Embryonic facial prominence (tissue), 1 donor: ENCODE measurements around the gene EPC1.
"Not testable (repeated sequence)": the region's sequence is repeated elsewhere in the genome, so short reads cannot be mapped to it uniquely, and the experiment has no call there.

ENCODE experiments used
- DNase-seq: peaks from one replicate; pipeline ENCODE4 v3.0.0-alpha.2; 2016; ENCODE audit errors: extremely low spot score

Gene EPC1

DNA sequence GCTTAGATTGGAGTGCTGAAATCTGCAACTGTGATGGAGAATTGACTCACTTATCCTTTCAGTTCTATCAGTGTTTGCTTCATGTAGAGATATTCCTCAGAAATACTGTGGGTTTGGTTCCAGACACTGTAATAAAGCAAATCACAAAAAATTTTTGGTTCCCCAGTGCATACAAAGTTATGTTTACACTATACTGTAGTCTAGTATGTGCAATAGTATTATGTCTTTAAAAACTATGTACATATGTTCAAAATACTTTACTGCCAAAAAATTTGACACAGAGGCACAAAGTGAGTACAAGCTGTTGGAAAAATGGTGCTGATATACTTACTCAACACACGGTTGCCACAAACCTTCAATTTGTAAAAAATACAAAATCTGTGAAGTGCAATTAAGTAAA lies 112.5 kb downstream of the EPC1 start:
- DNase-seq = no peak

DNA sequence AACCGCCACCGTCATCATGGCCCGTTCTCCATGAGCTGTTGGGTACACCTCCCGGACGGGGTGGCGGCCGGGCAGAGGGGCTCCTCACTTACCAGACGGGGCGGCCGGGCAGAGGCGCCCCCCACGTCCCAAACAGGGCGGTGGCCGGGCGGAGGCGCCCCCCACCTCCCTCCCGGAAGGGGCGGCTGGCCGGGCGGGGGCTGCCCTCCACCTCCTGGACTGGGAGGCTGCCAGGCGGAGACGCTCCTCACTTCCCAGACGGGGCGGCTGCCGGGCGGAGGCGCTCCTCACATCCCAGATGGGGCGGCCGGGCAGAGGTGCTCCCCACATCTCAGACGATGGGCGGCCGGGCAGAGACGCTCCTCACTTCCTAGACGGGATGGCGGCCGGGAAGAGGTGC lies 113.6 kb downstream of the EPC1 start:
- not testable (repeated sequence) for DNase-seq

DNA sequence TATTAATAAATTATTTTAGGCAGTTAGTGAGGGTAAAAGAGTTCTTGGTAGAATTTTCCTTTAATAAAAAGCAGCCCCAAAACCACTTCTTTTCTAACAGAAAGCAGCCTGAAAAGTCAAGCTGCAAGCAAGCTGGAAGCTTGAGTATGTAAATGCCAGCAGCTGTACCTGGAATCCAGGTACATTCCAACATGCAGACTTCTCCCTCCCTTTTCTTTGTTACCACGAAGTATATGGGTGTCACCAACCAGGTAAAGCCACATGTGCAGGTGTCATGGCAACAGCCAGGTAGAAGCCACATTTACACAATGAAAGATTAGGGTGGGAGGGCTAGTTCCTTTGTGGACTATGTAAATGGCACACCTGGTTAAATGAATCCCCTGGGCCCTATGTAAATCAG lies 114.6 kb downstream of the EPC1 start:
- DNase-seq = no peak

DNA sequence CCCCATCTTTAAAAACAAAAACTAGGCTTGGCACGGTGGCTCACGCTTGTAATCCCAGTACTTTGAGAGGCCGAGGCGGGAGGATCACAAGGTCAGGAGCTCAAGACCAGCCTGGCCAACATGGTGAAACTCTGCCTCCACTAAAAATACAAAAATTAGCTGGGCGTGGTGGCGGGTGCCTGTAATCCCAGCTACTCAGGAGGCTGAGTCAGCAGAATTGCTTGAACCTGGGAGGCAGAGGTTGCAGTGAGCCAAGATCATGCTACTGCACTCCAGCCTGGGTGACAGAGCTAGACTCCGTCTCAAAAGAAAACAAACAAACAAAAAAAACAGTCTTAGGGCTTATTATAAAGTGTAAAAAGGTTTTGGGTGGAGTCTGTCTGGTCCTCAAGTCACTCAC lies 117.2 kb downstream of the EPC1 start:
- not testable (repeated sequence) for DNase-seq

DNA sequence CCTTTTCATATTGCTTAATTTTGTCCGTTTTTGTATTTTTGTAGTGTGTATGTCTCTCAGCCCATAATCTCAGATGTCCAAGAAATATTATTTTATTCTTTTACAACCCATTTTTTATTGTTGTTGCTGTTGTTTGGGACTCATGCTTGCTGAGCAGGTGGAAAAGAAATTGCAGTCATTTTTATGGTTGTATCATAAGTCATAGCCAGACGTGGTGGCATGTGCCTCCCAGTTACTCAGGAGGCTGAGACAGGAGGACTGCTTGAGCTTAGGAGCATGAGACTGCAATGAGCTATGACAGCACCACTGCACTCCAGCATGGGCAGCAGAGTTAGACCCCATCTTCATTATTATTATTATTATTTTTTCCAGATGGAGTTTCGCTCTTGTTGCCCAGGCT lies 117.8 kb downstream of the EPC1 start:
- DNase-seq = no peak

DNA sequence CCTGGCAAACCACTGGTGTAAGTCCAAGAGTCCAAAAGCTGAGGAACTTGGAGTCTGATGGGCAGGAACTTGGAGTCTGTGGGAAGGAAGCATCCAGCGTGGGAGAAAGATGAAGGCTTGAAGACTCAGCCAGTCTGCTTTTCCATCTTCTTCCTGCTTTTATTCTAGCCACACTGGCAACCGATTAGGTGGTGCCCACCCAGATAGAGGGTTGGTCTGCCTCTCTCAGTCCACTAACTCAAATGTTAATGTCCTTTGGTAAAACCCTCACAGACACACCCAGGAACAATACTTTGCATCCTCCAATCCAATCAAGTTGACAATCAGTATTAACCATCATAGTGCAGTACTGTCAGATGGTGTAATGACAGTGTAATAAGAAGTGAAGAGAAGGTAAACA lies 119.2 kb downstream of the EPC1 start:
- DNase-seq = no peak

DNA sequence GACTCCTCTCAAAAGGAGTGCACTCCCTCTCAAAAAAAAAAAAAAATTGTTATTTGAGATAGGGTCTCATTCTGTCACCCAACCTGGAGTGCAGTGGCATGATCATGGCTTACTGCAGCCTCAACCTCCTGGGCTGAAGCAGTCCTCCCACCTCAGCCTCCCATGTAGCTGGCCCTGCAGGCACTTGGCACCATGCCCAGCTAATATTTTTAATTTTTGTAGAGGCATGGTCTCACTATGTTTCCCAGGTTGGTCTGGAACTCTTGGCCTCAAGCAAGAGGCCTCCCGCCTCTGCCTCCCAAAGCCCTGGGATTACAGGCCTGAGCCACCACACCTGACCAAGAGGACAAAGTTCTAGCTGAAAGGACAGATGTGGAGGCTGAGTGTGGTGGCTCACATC lies 120.3 kb downstream of the EPC1 start:
- DNase-seq = no peak

DNA sequence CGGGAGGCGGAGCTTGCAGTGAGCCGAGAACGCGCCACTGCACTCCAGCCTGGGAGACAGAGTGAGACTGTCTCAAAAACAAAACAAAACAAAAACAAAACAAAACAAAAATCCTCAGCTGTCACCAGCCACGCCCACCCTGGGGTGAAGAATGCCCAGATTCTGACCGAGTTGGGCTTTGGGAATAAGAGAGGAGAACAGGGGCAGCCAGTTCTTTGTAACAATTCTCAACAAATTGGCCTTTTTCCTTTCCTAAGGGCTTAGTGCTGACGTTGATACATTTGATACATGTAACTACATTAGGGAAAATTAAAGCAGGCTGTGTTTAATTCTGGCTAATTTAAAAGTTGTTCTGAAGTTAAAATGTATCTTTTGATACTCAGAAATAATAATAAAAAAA lies 121.0 kb downstream of the EPC1 start:
- DNase-seq = no peak

DNA sequence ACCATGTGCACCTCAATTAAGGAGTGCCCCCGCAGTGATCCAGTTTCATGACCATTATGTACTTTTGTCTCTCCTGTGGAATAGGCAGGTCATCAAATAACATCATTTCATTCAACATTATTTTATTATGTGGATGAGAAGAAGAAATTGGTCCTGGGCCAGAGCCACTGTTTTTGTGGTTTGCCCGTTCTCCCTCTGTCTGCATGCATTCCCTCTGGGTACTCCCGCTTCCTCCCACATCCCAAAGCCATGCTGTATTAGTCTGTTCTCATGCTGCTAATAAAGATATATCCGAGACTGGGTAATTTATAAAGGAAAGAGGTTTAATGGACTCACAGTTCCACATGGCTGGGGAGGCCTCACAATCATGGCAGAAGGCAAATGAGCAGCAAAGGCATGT lies 124.6 kb downstream of the EPC1 start:
- DNase-seq = not testable (repeated sequence)

DNA sequence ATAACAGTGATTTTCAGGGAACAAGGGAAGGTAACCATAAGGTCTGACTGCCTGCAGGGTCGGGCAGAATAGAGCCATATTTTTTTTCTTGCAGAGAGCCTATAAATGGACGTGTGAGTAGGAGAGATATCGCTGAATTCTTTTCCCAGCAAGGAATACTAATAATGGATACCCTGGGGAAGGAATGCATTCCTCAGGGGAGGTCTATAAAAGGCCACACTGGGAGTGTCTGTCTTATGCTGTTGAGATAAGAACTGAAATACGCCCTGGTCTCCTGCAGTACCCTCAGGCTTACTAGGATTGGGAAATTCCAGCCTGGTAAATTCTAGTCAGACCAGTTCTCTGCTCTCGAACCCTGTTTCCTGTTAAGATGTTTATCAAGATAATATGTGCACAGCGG lies 127.8 kb downstream of the EPC1 start:
- DNase-seq = not testable (repeated sequence)

DNA sequence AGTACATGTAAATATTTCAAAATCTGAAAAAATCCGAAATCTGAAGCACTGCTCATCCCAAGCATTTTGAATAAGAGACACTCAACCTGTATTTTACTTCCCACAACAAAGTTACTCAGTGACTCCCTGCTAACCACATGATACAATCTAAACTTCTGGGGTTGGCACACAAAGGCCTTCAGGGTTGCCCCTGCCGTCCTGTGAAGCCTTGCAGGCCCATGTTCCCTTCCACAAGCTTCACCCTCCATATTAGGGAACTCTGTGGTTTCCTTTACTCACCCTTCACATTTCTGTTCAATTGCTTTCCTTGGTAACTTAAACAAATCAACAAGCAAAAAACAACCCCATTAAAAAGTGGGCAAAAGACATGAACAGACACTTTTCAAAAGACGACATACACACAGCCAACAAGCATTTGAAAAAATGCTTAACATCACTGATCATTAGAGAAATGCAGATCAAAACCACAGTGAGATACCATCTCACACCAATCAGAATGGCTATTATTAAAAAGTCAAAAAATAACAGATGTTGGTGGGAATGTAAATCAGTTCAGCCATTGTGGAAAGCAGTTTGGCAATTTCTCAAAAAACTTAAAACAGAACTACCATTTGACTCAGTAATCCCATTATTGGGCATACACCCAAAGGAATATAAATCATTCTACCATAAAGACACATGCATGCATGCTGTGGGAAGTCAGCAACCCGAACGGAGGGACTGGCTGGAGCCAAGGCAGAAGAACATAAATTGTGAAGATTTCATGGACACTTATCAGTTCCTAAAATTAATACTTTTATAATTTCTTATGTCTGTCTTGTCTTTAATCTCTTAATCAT lies 128.5 kb downstream of the EPC1 start:
- DNase-seq = not testable (repeated sequence)
